Cardiac muscle cell (in vitro differentiated cells and primary cell): Measurements from ENCODE around the gene MTERF4. TPM values are rescaled to one million over a fixed set of nuclear protein-coding genes. Genes with fewer than 3 reads are reported as not detected.
"Not testable (repeated sequence)": the region's sequence is repeated elsewhere in the genome, so short reads cannot be mapped to it uniquely, and the experiment has no call there.

Experiments
- DNase-seq, 2 donors: peaks; one replicate each; pipeline versions ENCODE4 v3.0.0 to v3.0.0-alpha.2; 2010 to 2017; ENCODE audit warnings: low read depth in 1 of 2, low spot score in 1 of 2
- H3K27ac ChIP-seq: fragments of 200-600 bp; sonication (generic); 2 replicates; pipeline ENCODE4 v1.5.1; 2016
- H3K27me3 ChIP-seq: fragments of 200-600 bp; sonication (generic); 2 replicates; pipeline ENCODE4 v1.6.0; 2016; ENCODE audit warnings: control low read depth
- H3K36me3 ChIP-seq: fragments of 200-600 bp; sonication (generic); 2 replicates; pipeline ENCODE4 v1.5.1; 2016; ENCODE audit warnings: control low read depth
- H3K4me1 ChIP-seq: fragments of 200-600 bp; sonication (generic); 2 replicates; pipeline ENCODE4 v1.8.1; 2017; ENCODE audit warnings: low read depth, mild to moderate bottlenecking, mixed run types
- H3K4me3 ChIP-seq: fragments of 200-600 bp; sonication (generic); 2 replicates; pipeline ENCODE4 v1.5.1; 2016; ENCODE audit warnings: mild to moderate bottlenecking
- H3K9me3 ChIP-seq: fragments of 200-600 bp; sonication (generic); 2 replicates; pipeline ENCODE4 v1.5.1; 2017; ENCODE audit warnings: low read depth, mild to moderate bottlenecking, control low read depth
- polyA plus RNA-seq: library from polyadenylated mRNA; unstranded; fragments of >200 nt; fragmentation: Nextera tagmentation; extraction: Ambion mirVana; gene quantifications from 2 replicates; pipeline ENCODE4 v1.2.1, GENCODE V29; 2016
- total RNA-seq: library from RNA; depleted of rRNA; stranded (reverse); fragments of >200 nt; gene quantifications from 2 replicates; pipeline ENCODE4 v1.2.3, GENCODE V29; 2016
- TF ChIP-seq, protein P1 (sequence below): IDR thresholded peaks from 2 replicates; pipeline ENCODE4 v1.5.1; 2012; ENCODE audit warnings: low read depth, mild to moderate bottlenecking, low read length

MTERF4 gene
- total and polyA plus RNA-seq, 2 experiments from 2014 or later = 26.9 to 105 TPM

DNA sequence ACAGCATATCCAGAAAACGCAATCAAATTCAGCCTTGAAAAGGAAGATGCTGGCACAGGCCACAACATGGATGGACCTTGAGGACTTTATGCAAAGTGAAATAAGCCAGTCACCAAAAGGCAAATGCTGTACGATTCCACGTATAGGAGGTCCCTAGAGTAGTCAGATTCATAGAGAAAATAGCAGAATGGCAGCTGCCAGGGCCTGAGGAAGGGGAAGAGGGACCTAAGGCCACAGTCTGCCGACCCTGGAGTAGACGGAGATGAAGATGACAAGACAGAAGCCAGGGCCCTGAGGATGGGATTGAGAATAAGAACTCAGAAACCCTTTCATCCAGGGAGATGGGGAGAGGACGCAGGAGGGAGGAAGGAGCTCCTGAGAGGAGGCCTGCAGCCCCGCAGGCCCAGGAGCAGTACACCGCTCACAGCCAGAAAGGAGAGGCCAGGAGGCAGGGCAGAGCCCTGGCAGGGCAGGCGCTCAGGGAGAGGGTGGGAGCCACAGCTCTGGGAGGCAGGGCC is 8.1 kb upstream of the MTERF4 start:
- H3K9me3 ChIP-seq = no peaks in the 10 kb centered on the region
- H3K36me3 ChIP-seq = peaks cover 4% of the 10 kb centered on the region
- H3K27me3 ChIP-seq = no peaks in the 10 kb centered on the region
- peaks cover 6% of the 10 kb centered on the region for H3K4me1 ChIP-seq
- TF ChIP-seq, protein P1, sequence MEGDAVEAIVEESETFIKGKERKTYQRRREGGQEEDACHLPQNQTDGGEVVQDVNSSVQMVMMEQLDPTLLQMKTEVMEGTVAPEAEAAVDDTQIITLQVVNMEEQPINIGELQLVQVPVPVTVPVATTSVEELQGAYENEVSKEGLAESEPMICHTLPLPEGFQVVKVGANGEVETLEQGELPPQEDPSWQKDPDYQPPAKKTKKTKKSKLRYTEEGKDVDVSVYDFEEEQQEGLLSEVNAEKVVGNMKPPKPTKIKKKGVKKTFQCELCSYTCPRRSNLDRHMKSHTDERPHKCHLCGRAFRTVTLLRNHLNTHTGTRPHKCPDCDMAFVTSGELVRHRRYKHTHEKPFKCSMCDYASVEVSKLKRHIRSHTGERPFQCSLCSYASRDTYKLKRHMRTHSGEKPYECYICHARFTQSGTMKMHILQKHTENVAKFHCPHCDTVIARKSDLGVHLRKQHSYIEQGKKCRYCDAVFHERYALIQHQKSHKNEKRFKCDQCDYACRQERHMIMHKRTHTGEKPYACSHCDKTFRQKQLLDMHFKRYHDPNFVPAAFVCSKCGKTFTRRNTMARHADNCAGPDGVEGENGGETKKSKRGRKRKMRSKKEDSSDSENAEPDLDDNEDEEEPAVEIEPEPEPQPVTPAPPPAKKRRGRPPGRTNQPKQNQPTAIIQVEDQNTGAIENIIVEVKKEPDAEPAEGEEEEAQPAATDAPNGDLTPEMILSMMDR = no peak
- no peak overlapping the region for H3K27ac ChIP-seq
- no peak for DNase-seq
- H3K4me3 ChIP-seq = no peak overlapping the region

DNA sequence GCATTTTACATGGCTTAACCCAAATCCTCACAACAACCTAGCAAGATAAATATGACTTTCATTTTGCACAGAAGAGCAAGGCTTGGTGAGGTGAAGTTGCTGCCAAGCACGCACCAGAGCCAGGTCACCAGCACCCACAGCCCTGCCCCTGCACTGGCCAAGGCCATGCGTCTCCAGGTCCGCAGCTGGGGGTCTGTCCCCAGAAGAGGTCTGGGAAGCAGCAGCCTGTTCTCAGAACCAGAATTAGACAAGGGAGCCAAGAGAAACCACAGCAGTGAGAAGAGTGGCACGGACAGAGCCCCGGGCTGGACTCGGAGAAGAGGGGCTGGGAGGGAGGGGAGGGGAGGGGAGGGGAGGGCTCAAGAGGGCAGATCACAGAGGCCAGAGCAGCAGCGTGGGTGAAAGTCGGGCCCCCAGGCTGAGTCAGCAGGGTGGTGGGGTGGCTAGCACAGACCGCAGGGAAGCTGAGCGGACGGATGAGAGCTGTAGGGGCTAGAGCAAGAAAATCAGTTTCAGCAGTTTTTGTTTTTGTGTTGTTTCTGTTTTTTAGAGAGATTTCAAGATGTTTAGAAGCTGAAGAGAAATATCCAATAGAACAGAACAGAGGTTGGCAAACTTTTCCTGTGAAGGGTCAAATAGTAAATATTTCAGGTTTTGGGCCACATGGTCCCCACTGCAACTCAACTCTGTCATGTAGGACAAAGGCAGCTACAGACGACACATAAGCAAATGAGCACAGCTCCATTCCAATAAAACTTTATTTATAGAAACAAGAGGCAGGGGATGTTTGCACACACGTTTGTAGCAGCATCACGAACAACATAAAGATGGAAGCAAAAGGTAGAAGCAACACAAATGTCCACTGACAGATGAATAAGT is 7.4 kb upstream of the MTERF4 start:
- no peak for DNase-seq
- no peaks in the 10 kb centered on the region for H3K9me3 ChIP-seq
- H3K36me3 ChIP-seq = no peaks in the 10 kb centered on the region
- H3K27me3 ChIP-seq = no peaks in the 10 kb centered on the region
- H3K27ac ChIP-seq = no peak overlapping the region
- TF ChIP-seq, protein P1 = no peak
- H3K4me1 ChIP-seq = peaks cover 6% of the 10 kb centered on the region
- no peak overlapping the region for H3K4me3 ChIP-seq

DNA sequence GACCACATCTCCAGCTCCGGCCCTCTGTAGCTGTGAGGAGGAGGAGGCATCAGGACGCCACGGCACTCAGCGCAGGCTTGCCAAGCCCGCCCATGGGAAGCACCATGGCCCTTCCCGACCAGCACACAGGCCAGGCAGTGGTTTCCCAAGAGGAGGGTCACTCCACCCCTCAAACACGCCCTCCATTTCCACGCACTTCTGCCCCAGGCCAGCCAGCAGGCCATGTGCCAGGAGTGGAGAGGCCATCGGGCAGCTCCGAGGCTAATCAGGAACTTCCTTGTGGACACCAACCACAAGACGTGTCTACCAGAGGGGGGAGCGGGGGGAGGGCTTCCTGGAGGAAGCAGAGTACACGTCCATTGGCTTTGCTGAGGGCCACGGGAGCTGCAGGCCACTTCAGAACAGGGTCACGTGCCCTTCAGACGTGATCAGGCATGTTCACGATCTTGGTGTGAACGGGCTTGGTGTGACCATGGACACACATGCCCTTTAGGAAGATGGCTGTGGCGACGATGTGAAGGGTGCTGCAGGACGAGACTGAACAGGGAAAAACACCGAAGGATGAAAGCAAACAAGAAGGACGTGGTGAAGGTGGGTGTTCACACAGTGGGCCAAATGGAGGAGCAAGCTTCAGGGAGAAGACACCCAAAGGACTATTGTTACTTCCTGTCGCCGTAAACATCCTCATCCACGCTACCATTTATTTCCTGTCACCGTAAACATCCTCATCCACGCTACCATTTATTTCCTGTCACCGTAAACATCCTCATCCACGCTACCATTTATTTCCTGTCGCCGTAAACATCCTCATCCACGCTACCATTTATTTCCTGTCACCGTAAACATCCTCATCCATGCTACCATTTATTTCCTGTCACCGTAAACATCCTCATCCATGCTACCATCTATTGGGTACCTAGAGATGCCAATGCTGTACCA is 6.5 kb upstream of the MTERF4 start:
- Histone ChIP-seq H3K9me3 (no peaks in the 10 kb centered on the region), H3K4me1 (peaks cover 6% of the 10 kb centered on the region), H3K36me3 (no peaks in the 10 kb centered on the region), H3K27ac (no peak overlapping the region), H3K4me3 (no peak overlapping the region), H3K27me3 (no peaks in the 10 kb centered on the region)
- TF ChIP-seq, protein P1 = no peak
- no peak for DNase-seq

DNA sequence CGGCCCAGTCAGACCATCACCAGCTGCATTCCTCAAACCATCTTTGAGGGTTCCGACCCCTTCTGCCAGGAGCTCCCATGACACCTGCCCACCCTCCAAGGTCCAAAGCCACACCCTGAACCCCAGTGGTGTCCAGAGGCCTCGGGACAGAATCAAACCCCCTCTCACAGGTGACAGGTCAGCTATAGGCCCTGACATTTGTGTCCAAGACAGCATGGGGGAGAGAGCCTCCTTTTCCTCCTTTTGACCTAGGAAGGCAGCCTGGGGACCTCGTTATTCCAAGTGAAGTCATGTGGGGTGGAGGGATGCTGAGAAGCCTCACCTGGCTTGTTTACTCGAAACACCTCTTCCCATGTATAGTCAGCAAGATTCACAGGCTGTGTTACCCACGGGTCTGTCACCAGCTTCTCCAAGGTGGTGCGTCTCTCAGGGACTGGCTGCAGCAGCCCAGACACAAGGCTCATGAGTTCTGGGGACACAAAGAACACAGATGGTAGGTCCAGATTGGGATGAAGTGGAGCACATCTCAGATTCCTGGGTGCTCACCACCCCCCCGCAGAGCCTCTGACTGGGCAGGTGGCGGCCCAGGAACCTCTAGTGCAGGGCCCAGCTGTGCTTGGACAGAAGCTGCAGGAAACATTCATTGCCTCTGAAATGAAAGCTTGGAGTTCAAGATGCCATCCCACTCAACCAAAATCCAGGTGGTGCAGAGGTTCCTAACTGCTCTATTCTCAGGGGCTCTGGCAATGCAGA is 5.1 kb upstream of the MTERF4 start:
- no peaks in the 10 kb centered on the region for H3K9me3 ChIP-seq
- TF ChIP-seq, protein P1 = no peak
- DNase-seq = no peak

DNA sequence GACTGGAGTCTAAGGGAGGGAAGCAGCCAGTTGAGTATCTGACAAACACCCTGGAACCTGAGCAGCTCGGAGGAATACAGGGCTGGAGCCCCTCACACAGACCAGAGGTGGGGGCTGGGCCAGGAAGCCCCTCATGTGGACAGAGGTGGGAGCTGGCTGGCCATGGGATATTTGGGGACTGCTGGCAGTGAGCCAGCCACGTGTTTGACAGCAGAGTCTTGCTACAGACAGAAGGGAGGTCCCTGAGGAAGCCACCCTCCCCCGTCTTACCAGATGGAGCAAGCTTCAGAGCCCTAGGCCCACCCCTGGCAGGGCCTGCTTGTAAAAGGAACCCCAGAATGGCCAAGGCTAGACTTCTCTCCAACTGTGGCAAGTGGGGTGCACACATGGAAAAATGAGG is 3.6 kb upstream of the MTERF4 start:
- H3K4me3 ChIP-seq = no peak overlapping the region
- TF ChIP-seq, protein P1 = no peak
- DNase-seq = peak in 1 of 2 donors; percentile 3
- peaks cover 12% of the 10 kb centered on the region for H3K4me1 ChIP-seq
- H3K27me3 ChIP-seq = no peaks in the 10 kb centered on the region
- no peaks in the 10 kb centered on the region for H3K36me3 ChIP-seq
- H3K27ac ChIP-seq = no peak overlapping the region
- no peaks in the 10 kb centered on the region for H3K9me3 ChIP-seq

More for the DNA sequence above, 5.1 kb upstream of the MTERF4 start:
- peaks cover 12% of the 10 kb centered on the region for H3K4me1 ChIP-seq
- no peaks in the 10 kb centered on the region for H3K36me3 ChIP-seq
- H3K27me3 ChIP-seq = no peaks in the 10 kb centered on the region
- H3K4me3 ChIP-seq = no peak overlapping the region
- H3K27ac ChIP-seq = no peak overlapping the region

DNA sequence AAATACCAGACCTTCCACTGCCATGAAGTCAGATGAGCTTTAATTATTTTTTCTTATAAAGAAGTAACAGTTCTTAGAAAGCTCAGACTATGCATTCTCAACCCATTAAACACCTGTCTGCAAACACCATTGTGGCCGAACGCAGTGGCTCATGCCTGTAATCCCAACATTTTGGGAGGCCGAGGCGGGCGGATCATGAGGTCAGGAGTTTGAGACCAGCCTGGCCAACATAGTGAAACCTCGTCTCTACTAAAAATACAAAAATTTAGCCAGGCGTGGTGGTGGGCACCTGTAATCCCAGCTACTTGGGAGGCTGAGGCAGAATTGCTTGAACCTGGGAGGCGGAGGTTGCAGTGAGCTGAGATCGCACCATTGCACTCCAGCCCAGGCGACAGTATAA is 2.5 kb upstream of the MTERF4 start:
- H3K4me1 ChIP-seq = peaks cover 12% of the 10 kb centered on the region
- H3K9me3 ChIP-seq, H3K27ac ChIP-seq, DNase-seq, H3K36me3 ChIP-seq, H3K4me3 ChIP-seq, H3K27me3 ChIP-seq: not testable (repeated sequence)
